GM19238 (cell line): ENCODE results near the gene SH3BGRL3.
A peak's percentile ranks its signal among the peaks of the same experiment; 100 is the strongest.

ENCODE experiments used
- DNase-seq: peaks from one replicate; pipeline ENCODE4 v3.0.0; 2011; ENCODE audit warnings: low spot score; ENCODE audit not compliant: insufficient read length

SH3BGRL3 gene

DNA sequence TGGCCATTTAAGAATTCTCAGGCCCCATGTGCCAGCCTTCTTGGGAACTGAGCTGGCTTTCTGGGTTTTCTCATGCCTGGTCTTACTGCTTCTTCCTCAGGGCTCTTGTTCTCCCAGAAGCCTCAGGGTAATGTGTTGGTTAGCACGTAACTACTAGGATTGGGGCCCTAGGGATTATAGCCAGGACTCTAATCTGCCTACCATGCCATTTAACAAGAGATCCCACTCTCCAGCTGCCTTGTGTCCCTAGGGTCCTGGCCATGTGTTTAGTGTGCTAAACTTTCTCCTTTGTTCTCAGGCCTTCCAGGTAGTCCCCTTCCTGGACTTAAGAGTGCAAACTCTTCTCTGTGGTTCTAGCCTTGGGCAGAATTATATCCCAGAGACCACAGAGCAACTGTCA lies 2.2 kb upstream of the SH3BGRL3 start:
- DNase-seq, result no peak

DNA sequence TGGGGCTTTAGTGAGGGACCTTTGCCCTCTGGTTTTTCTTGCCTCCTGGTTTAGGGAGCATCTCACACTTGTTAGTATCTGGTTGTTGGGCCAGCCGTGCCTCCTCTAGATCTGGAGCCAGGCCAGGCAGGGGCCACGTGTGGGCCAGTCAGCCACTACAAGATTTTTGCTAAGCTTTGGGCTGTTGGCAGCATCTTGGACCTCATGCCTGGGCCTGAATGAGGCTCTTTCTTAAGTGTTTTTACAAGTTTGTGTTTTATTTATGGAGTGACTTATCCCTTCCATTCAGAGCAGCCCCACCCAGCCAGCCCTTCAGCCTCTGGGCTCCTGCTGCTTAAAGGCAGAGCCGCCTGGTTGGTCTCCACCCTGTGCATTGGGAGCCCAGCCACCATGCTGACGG lies 1.6 kb upstream of the SH3BGRL3 start:
- DNase-seq, result no peak

DNA sequence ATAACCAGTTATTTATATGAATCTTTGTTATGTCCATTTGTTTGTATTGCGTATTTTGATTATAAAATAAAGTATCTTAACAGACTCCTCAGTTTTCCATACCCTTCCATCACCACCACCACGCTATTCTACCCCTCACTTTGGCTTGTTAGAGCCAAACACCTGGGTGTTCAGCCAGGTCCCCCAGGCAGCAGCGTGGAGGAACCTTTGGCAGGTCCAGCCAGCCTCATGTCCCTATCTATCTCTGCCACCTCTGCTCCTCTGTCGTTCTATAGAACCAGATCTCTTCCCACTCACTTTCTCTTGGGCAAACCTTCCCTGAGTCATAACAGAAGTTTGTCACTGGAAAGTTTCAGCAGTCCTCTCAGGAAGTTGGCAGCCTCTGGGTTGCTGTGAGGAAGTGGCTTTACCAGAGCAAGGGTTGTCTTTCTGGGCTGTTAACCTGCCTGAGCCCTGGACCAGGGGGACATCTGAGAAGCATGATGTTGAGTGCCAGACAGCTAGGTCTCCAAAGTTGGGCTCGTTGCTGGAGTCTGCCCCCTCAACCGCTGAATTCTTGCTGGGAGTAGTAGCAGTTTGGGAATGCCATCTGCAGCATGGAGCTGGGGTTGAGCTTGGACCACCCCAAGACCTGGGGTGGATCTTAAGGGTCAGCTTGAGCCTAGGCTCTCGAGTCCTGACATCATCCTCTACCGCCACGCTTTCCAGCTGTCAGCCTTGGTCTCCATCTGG lies 996 bp upstream of the SH3BGRL3 start:
- no peak for DNase-seq

DNA sequence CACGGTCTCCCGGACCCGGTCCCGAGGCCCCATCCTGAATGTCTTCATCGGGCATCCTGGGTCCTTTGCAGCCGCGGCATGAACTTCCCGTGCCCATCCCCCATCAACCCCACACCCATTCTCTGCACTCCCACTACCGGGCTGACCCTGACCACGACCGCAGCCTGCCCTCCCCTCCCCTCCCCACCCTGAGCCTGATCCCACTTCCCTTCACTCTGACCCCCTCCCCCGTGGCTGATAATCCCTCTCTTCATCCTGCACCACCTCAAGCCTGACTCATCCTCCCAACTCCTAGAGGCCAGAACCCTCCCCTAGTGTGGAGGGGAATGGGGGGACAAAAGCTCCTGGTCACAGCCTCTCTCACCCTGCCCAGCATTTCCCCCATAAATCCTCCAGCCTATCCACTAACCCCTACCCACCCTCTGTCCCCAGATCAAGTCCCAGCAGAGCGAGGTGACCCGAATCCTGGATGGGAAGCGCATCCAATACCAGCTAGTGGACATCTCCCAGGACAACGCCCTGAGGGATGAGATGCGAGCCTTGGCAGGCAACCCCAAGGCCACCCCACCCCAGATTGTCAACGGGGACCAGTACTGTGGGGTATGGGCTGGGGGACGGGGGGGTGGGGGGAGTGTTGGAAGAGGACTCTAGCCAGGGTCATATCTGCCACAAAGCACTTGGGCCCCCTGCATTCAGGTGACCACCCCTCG lies 602 bp downstream of the SH3BGRL3 start:
- DNase-seq, result peak; percentile 30

DNA sequence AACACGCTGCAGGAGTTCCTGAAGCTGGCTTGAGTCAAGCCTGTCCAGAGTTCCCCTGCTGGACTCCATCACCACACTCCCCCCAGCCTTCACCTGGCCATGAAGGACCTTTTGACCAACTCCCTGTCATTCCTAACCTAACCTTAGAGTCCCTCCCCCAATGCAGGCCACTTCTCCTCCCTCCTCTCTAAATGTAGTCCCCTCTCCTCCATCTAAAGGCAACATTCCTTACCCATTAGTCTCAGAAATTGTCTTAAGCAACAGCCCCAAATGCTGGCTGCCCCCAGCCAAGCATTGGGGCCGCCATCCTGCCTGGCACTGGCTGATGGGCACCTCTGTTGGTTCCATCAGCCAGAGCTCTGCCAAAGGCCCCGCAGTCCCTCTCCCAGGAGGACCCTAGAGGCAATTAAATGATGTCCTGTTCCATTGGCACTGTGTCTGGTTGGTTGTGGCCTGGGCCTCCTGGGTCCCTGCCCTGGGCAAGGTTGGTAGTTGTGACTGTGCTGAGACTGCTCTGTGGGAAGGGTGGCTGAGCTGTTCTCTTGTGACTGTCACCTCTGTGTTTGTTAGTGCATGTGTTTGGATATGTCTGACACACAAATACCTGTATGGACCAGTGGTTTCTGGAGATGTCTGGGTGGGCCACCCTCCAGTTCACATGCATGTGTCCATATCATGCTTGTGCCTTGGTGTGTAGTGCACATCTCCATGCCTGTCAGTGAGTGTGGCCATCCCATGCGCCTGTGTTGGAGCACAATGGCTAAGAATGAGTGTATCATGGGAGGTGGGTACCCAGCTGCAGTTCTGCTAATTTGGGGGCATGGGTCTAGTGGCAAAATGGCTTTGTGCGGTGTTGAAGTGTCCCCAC lies 1.4 kb downstream of the SH3BGRL3 start:
- DNase-seq, result no peak

DNA sequence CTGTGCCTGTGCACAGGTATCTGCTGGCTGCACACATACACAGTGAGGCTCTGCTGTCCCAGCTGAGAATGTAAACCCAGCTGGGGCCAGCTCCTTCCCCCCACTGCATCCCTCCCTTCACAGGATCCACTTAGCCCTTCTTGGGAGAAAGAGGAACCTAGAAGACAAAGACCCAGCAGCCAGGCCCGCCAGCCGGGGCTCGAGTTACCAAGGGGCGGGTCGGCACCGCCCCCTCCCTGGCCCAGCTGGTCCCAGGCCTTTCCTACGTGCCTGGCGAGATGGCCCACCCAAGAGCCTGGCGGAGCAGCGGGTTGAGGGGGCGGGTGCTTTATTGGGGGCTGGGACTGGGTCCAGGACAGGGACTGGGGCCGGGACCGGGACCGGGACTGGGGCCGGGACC lies 2.1 kb downstream of the SH3BGRL3 start:
- DNase-seq, result no peak

DNA sequence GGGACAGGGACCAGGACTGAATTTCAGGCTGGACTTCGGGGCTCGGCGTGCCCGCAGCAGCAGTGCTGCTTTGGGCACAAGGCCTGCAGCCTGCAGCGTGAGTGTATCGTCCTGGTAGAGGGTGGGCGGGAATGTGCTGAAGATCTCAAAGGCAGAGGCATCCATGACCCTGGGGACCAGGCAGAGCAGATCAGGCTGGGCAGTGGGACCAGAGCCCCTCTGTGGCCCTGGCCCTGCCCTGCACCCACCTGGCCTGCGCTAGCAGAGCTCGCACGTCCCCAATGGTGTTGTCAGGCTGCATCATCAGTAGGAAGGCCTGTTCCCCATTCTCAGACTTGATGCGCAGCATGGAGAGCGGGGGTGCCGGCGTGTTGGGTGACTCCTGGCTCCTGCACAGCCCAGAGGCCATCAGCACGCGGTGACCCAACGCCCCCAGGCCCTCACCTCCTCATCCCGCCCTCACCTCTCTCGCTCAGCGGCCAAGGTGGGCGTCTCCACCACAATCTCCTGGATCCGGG lies 2.6 kb downstream of the SH3BGRL3 start:
- no peak for DNase-seq

DNA sequence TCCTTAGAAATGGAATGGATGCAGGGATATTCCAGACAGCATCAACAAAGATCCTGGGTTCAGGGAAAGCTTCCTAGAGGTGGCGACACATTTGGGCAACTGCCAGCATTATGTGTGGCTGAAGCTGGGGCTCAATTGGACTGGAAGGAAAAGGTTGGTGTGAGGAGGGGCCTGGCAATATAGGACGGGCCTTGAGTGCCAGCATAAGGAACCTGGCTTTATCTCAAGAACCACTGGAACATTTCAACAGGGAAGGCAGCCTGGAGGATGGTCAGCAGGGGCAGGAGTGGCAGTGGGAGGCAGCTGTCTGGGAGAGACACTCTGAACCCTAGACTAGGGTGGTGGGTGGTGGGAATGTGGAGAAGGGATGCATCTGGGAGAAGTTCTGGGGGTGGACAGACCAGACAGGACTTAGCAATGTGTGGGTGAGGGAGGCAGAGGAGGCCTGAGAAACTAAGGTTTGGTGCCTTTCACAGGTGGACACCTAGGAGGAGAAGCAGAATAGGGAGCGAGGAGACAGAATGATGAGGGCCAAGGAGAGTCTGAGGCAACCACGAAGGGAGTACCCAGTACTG lies 3.5 kb downstream of the SH3BGRL3 start:
- no peak for DNase-seq

DNA sequence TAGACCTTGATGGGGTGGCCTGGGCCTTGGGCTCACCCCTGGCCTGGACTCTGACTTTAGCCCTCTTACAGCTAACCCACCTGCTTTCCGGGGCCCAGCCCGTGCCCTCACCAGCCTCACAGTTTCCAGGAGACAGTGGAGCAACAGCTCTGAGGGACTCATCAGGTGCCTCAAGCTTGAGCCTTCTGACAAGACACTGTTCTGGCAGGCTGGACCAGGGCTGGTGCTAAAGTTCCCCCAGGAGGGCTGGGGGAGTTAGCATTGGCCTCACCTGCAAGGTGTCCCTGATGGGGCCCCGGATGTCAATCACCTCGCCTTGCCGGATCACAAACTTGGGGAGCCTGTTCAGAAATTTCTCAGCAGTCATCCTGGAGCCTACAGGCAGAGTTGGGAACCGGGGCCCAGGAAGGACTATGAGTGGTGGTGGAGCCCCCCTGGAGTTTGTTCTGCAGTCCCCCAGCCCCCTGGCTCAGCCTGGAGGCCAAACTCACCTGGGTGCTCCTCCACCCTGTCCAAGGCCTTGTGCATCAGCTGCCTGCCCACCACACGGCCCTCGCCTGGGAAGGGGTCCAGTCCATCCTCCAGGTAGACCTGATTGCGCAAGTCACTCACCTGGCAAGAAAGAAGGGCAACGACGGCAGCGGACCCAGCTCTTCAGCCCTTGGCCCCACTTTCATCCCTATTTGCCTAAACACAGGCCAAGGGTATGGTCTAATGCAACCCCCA lies 4.1 kb downstream of the SH3BGRL3 start:
- DNase-seq, result no peak

DNA sequence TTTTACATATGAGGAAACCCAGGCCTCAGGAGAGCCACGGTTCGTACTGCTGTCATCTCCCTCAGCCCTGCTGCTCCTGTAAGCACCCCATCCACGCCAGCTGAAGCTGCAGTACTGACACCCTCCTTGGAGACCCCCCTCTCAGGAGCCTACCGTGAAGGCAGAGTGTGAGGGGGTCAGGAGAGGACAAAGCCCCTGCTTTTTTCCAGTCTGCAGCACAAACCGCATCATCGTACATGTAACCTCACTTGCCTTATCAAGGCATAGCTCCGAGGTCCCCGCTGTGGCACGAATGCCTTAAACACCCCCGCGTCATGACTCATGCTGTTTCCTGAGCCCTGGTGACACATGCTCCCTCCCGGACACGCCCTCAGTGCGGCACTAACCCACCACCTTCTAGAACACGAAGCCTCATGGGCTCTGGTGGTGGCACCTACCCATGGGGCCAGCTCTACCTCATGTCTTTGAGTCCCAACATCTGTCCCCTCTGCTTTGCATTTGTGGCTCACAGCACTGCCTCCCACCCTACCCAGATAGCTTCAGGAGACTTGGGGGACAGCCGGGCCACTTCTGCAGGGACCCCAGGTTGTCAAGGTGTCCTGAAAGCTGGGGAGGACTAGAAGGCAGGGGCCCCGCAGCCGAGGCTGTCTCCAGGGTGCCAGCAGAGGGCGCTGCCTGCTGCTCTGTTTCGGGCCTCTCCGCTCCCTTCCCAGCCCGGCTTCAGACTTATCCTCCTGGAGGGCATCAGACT lies 4.9 kb downstream of the SH3BGRL3 start:
- peak; percentile 55 for DNase-seq

DNA sequence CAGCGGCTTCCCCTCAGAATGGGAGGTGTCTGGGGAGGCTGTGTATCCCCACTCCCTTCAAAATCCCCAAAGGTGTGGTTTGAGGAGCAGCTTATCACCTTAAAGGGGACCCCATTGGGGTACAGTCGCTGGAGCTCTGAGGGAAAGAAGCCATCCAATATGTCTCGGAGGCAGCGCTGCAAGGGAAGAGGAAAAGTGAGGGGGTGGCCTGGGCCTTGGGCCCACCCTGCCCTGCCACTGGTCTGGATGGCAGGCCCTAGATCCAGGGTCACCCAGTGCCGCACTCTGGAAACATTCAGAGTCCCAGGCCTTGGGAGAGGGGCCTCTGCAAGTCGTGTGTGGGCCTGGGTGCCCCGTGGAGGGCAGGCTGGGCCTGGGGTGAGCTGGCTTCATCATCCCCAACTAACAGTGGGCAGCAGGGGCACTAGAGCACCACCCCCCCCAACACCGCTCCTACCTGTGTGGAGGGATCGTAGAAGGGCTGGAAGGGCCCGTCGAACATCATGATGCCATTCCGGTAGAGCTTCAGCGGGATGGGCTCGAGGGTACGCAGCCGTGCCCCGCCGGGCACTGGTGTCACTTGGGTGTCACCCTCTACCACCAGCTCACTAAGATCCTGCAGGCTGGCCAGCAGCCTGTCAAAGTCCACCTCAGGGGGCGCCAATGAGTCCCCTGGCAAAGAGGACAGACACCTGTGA lies 5.6 kb downstream of the SH3BGRL3 start:
- DNase-seq, result peak; percentile 38

DNA sequence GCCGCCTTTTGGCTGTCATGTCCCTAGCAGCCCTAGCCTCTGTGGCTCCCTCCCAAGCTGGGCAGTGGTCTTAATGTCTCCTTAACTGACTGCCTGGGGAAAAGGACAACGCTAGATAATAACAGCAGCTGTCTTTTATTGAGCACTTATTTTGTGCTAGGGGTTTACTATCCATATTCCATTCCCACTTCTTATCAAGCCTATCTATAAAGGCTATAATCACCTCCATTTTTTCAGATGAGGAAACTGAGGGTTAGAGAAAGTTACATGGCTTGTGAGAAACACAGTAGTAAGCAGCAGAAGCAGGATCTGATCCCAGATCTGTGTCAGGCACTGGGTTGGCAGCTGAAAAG lies 6.2 kb downstream of the SH3BGRL3 start:
- DNase-seq, result no peak

DNA sequence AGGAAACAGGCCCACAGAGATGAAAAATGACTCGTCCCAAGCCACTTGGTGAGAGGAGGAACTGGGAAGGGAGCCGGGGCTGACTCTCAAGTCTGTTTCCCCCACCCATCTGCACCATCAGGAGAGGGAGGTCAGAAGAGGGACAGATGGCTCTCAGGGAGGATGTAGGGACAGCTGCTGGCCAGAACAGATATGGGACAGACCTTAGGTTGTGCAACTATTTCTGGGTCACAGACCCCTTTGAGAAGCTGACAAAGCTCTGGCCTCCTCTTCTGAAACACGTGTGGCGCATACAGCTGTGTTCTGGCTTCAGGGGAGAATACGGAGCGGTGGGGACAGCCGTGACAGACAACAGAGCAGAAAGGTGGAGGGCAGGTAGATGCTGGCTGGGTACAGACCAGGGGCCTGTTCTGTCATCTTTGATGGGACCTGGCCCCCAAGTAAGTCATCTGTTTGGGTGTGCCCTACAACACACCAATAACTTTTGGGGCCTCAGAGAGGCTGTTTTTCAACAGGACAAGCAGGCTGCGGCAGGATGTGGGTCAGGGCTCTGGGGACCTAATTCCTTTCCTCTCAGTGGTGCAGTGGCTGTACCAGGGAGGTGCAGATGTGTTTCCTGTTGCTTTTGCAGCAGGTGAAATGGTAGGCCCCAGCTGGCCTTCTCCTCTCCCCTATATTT lies 7.3 kb downstream of the SH3BGRL3 start:
- DNase-seq, result peak; percentile 70

DNA sequence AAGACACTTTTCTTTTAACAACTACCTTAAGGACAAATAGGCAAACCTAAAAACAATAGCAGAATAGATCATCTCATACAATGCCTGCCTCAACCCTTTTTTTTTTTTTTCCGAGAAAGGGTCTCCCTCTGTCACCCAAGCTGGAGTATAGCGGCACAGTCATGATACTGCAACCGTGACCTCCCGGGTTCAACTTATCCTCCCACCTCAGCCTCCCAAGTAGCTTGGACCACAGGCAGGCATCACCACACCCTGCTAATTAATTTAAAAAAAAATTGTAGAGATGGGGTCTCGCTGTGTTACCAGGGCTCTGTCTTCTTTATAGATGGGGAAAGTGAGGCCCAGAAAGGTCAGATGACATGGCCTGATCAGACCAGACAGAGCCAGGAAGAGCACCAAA lies 7.9 kb downstream of the SH3BGRL3 start:
- no peak for DNase-seq

DNA sequence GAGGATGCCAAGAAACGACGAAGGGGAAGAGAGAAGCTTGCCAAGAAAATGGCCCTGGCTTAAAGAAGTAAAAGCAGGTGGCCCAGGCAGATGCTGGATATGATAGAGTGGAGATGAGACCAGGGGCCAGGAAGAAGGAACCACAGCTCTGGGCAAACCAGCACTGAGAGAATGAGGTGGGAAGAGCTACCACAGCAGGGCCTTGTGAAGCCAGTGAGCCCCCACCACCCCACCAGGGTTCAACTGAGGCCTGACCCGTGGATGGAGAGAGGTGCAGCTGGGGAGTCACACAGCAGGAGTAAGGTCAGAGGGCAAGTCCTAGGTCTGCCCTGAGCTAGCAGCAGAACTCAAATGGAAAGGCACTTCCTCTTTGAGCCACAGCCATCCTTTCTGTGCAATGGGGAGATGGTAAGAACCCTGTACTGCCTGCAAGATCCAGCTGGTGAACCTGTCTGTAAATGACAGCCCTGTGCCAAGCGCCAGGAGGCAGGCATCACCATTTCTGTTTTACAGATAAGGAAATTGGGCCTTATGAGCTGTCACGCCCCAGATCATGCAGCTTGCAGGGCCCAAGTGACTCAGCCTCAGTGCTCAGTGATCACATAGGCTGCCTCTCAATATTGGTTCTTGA lies 8.5 kb downstream of the SH3BGRL3 start:
- DNase-seq, result no peak

DNA sequence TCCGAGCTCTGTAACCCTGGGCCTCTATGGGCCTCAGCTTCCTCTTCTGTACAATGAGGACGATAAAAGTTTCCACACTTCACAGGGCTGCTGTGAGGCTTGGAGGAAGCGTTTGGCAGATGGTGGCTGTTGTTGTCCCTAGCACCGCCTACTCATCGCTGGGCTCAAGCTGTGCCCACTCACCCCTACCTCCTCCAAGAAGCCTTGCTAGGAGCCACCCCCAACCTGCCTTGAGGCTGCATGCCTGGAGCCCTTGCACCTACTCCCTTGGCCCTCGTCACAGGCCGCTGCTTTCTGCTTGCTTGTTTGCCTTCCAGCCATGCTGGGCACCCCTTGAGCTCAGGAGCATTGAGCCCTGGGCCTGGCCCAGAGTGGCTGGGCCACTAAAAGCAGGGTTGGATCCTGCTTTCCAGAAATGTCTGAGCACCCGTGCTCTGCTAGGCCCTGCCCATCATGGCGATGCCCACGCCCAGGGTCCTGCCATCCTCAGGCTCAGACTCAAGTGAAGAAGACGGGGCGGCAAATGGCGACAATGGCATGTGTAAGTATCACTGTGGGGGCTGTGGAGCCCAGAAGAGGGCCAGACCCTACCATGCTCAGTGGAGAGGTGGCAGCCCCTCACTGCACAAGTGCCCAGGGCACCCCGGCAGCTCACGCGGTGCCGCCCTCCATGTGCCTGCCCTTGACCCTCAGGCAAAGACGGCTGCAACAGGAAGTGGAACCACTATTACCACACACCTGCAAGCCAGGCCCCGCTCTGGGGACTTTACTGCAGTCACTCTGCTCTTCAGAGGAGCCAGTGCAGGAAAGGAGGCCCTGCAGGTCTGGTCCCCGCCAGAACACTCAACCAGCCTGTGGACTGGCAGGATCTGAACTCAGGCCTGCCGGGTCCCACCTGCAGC lies 9.5 kb downstream of the SH3BGRL3 start:
- DNase-seq, result peak; percentile 79

DNA sequence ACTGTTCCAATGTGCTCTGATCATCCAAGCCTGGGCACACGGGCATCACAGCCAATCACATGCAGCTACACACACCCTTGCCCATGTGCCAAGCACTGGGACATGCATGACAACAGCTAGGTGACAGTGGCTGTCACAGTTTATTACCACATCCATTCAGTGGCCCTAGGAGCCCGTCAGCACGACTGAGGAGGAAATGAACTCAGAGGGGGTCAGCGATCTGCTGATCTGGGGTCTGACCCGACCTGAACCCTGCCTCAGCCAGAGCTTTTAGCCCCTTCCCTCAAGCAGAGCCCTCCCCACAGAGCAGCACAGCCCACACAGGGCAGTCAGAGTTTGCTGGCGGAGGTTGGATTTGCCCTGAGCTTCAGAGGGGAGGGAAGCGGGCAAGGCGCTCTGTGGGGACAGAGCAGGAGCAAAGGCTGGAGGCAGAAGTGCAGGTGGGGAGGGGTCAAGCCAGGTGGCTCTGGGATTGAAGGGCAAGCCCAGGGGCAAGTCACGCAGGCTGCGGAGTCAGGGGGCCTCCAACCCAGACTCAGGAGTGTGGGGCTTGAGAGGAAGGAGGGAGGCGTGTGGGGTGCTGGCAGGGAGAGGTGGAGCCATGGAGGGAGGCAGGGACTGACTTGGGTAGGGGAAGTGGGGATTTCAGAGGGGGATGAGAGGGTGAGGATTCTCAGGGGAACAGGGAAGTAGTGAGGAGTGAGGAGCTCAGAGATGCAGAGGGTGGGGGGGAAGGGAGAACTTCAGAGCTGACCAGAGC lies 10.4 kb downstream of the SH3BGRL3 start:
- peak; percentile 23 for DNase-seq
